A673 (cell line): ENCODE measurements around the gene SPTLC2.

Experiments used
- EZH2 ChIP-seq: fragments of 200-600 bp; sonication (generic); IDR thresholded peaks from 2 replicates; pipeline ENCODE4 v1.6.1; 2017; ENCODE audit warnings: borderline replicate concordance, low read depth, mild to moderate bottlenecking, mixed read lengths, antibody characterized with exemption, low read length; ENCODE audit not compliant: poor library complexity, severe bottlenecking
- TF ChIP-seq, protein P1 (sequence below): fragments of 300-800, 200-600 bp; sonication (generic); conservative IDR thresholded peaks from 2 replicates; pipeline ENCODE4 v1.5.1; 2017; ENCODE audit warnings: low read depth, mild to moderate bottlenecking, antibody characterized with exemption, low read length, moderate library complexity, mixed read lengths

GRCh38 chr14:77556946-77557345, 59.5 kb downstream of the SPTLC2 start:
- TF ChIP-seq, protein P1, sequence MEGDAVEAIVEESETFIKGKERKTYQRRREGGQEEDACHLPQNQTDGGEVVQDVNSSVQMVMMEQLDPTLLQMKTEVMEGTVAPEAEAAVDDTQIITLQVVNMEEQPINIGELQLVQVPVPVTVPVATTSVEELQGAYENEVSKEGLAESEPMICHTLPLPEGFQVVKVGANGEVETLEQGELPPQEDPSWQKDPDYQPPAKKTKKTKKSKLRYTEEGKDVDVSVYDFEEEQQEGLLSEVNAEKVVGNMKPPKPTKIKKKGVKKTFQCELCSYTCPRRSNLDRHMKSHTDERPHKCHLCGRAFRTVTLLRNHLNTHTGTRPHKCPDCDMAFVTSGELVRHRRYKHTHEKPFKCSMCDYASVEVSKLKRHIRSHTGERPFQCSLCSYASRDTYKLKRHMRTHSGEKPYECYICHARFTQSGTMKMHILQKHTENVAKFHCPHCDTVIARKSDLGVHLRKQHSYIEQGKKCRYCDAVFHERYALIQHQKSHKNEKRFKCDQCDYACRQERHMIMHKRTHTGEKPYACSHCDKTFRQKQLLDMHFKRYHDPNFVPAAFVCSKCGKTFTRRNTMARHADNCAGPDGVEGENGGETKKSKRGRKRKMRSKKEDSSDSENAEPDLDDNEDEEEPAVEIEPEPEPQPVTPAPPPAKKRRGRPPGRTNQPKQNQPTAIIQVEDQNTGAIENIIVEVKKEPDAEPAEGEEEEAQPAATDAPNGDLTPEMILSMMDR = no peak
- no peak for TF ChIP-seq EZH2
